Testis (tissue), 3 donors: ENCODE measurements around the gene CACNA2D1. TPM values are rescaled to one million over a fixed set of nuclear protein-coding genes. Genes with fewer than 3 reads are reported as not detected.

Experiments
- DNase-seq: peaks from one replicate; pipeline ENCODE4 v3.0.0-alpha.2; 2019
- H3K27ac ChIP-seq, 2 donors: fragments of 200-600 bp; sonication (generic); one replicate each; pipeline ENCODE4 v1.5.1; 2019
- H3K27me3 ChIP-seq: fragments of 200-600 bp; sonication (generic); one replicate; pipeline ENCODE4 v1.5.1; 2019
- H3K36me3 ChIP-seq: fragments of 200-600 bp; sonication (generic); one replicate; pipeline ENCODE4 v1.5.1; 2017; ENCODE audit warnings: low read depth; ENCODE audit errors: missing control alignments
- H3K4me1 ChIP-seq: fragments of 200-600 bp; sonication (generic); one replicate; pipeline ENCODE4 v1.5.1; 2019
- H3K4me3 ChIP-seq, 2 donors: fragments of 200-600 bp; sonication (generic); one replicate each; pipeline ENCODE4 v1.5.1; 2017 to 2019
- H3K9me3 ChIP-seq: fragments of 200-600 bp; sonication (generic); one replicate; pipeline ENCODE4 v1.5.1; 2017
- POLR2A ChIP-seq: fragments of 450-650 bp; IDR thresholded peaks from one replicate; pipeline ENCODE4 v1.6.1; 2017; ENCODE audit warnings: antibody characterized with exemption, mild to moderate bottlenecking, moderate library complexity
- WGBS, 2 donors: methylation state at CpG; one replicate each; pipeline ENCODE4 v1.1.5; 2018; 5-methylcytosine and 5-hydroxymethylcytosine counted together
- intact Hi-C: fragments of 100-400 bp; cut with DNase I; formaldehyde crosslinking; loops from one replicate; pipeline ENCODE4 v1.15.1; 2023; ENCODE audit warnings: low total_unique reads
- polyA plus RNA-seq: library from polyadenylated mRNA; stranded (reverse); fragments of 350-450 nt; fragmentation: Illumina TruSeq; extraction: RNeasy Lipid Tissue Mini Kit (QIAGEN cat#74804); gene quantifications from one replicate; pipeline ENCODE4 v1.2.3, GENCODE V29; 2014; ENCODE audit warnings: low read depth, low replicate concordance; ENCODE audit not compliant: insufficient read depth
- total RNA-seq, 2 donors: library from RNA; depleted of rRNA; stranded (reverse); fragments of >200 nt; gene quantifications; one replicate each; pipeline ENCODE4 v1.2.3, GENCODE V29; 2016
- TF ChIP-seq, protein P1 (sequence below), 3 experiments: fragments of 450-650 bp in 2 of 3; fragments of 200-600 bp in 1 of 3; sonication (generic) in 1 of 3; IDR thresholded peaks; one replicate each; pipeline ENCODE4 v1.5.1; 2016 to 2019; ENCODE audit warnings: antibody characterized with exemption in 3 of 3, mild to moderate bottlenecking in 2 of 3, moderate library complexity in 1 of 3

The CACNA2D1 gene
- total and polyA plus RNA-seq, 3 donors from 2014 or later = 5.4 to 29.1 (median 28.0) TPM

DNA sequence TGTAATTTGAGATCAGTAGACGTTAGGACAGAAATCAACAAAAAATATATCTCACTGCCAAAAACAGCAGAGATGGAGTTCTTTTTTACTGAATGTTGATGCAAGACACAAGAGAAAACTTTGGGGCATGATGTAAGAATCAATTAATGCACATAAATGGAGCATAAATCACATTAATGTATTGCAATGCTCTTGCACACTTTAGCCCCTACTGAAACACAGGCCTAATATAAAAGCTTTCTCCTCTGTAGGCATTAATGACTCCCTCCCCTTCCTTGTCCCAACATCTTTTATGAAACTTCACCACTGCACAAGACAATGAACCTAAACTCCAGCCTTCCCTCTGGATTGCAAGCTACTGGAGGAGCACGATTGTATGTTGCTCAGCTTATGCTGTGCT lies 58.8 kb downstream of the CACNA2D1 start:
- WGBS, 2 donors = 79 to 88% methylated on average over 2 of the region's 2 CpGs

DNA sequence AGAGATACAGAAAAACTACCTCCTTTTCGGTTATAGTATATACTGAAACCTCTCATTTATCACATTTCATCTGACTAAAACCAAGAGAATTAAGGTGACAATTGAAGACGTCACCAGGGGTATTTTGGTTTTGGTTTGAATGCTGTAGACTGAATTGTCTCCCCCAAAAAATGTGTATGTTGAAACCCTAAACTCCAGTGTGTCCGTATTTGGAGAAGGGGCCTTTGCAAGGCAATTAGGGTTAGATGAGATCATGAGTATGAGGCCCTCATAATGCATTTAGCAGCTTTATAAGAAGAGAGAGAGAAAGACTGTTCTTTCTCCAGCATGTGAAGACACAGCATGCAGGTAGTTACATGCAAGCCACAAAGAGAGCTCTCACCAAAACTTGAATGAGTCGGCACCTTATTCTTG lies 59.5 kb downstream of the CACNA2D1 start:
- 92 to 95% methylated on average over 4 of the region's 4 CpGs for WGBS, 2 donors
- intact Hi-C loops = no loop called here
- DNase-seq = no peak
- H3K4me3 ChIP-seq = no peak overlapping the region
- no peak overlapping the region for H3K27ac ChIP-seq
- TF ChIP-seq, protein P1, sequence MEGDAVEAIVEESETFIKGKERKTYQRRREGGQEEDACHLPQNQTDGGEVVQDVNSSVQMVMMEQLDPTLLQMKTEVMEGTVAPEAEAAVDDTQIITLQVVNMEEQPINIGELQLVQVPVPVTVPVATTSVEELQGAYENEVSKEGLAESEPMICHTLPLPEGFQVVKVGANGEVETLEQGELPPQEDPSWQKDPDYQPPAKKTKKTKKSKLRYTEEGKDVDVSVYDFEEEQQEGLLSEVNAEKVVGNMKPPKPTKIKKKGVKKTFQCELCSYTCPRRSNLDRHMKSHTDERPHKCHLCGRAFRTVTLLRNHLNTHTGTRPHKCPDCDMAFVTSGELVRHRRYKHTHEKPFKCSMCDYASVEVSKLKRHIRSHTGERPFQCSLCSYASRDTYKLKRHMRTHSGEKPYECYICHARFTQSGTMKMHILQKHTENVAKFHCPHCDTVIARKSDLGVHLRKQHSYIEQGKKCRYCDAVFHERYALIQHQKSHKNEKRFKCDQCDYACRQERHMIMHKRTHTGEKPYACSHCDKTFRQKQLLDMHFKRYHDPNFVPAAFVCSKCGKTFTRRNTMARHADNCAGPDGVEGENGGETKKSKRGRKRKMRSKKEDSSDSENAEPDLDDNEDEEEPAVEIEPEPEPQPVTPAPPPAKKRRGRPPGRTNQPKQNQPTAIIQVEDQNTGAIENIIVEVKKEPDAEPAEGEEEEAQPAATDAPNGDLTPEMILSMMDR (IDR thresholded peaks at IDR 0.05) = no peak
- TF ChIP-seq POLR2A = no peak
- no peaks in the 10 kb centered on the region for H3K27me3 ChIP-seq
- no peaks in the 10 kb centered on the region for H3K9me3 ChIP-seq
- no peaks in the 10 kb centered on the region for H3K4me1 ChIP-seq
- H3K36me3 ChIP-seq = no peaks in the 10 kb centered on the region

More for the DNA sequence above, 58.8 kb downstream of the CACNA2D1 start:
- Histone ChIP-seq H3K27me3 (no peaks in the 10 kb centered on the region), H3K27ac (no peak overlapping the region), H3K36me3 (no peaks in the 10 kb centered on the region), H3K4me1 (no peaks in the 10 kb centered on the region), H3K4me3 (no peak overlapping the region), H3K9me3 (no peaks in the 10 kb centered on the region)
- intact Hi-C loops = no loop called here
- no peak for TF ChIP-seq POLR2A
- TF ChIP-seq, protein P1 (IDR thresholded peaks at IDR 0.05) = no peak
- no peak for DNase-seq

DNA sequence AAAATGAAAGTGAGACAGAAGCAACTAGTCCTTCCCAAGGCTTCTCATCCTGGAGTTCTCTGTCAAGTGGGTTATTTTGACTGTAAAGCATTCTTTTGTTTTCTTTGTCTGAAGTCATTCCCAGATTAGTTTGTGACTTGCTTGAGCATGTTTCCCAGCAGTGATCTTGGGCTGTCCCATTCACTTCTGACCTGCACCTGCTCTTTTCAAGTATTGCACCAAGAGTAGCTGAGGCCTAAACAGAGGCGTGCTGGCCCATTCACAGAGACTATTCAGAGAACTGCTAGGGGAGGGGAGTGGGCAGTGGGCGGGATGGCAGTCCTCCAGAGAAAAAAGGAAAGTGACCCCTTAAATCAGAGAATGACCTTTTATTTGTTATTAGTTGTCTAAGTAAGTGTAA lies 61.3 kb downstream of the CACNA2D1 start:
- WGBS, 2 donors = 74 to 95% methylated on average over 2 of the region's 2 CpGs
- Histone ChIP-seq H3K4me3 (no peak overlapping the region), H3K27ac (no peak overlapping the region), H3K9me3 (no peaks in the 10 kb centered on the region), H3K27me3 (no peaks in the 10 kb centered on the region), H3K36me3 (no peaks in the 10 kb centered on the region), H3K4me1 (no peaks in the 10 kb centered on the region)
- TF ChIP-seq POLR2A = no peak
- TF ChIP-seq, protein P1 (IDR thresholded peaks at IDR 0.05) = no peak
- intact Hi-C loops = no loop called here
- no peak for DNase-seq

DNA sequence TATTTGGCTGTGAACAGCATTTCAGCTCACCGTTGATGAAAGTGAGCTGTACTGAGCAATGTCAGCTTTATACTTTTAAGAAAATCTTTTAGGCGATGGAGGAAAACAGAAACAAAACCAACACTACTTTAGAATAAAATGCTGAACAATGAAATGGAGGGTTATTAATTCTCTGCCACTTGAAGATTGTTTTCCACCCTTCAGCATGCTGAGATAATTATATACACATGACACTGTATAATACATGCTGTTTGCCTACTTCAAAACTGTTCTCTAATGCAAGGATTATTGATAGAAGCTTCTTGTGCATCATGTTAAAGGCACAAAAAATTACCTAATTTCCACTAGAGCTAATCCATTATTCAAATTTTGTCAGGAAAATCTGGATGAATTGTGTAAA lies 66.8 kb downstream of the CACNA2D1 start:
- TF ChIP-seq, protein P1 (IDR thresholded peaks at IDR 0.05) = no peak
- TF ChIP-seq POLR2A = no peak
- H3K36me3 ChIP-seq = no peaks in the 10 kb centered on the region
- WGBS, 2 donors = 79 to 81% methylated on average over 2 of the region's 2 CpGs
- no peak overlapping the region for H3K27ac ChIP-seq
- H3K9me3 ChIP-seq = no peaks in the 10 kb centered on the region
- H3K4me3 ChIP-seq = no peak overlapping the region
- no peak for DNase-seq
- no peaks in the 10 kb centered on the region for H3K4me1 ChIP-seq
- no peaks in the 10 kb centered on the region for H3K27me3 ChIP-seq
- intact Hi-C loops = no loop called here

DNA sequence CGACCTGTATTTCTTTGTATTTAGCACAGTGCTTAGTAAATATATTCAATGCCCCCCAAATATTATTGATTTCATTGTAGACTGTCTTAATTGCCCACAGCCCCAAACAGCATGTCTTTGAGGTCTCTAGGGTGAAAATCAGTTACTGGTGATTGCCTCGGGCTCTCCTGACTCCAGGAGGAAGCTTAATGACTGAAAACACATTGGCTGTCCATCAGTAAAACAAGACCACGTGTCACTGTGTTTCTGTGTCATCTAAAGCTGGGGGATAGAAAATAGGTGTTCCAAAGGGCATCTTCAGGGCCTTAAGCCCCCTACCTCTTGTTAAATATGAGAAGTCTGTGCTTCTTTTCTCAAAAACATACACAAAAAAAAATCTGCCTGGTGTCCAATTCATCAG lies 67.9 kb downstream of the CACNA2D1 start:
- Histone ChIP-seq H3K36me3 (no peaks in the 10 kb centered on the region), H3K4me1 (no peaks in the 10 kb centered on the region), H3K9me3 (no peaks in the 10 kb centered on the region), H3K4me3 (no peak overlapping the region), H3K27ac (no peak overlapping the region), H3K27me3 (no peaks in the 10 kb centered on the region)
- TF ChIP-seq, protein P1 (IDR thresholded peaks at IDR 0.05) = no peak
- TF ChIP-seq POLR2A = no peak
- DNase-seq = no peak
- intact Hi-C loops = no loop called here
- WGBS, 2 donors = 66 to 76% methylated on average over 3 of the region's 3 CpGs
